GM12891 (cell line): Measurements from ENCODE around the gene HSBP1L1.

Experiments
- DNase-seq: peaks from one replicate; pipeline ENCODE4 v3.0.0; 2011; ENCODE audit warnings: low spot score; ENCODE audit not compliant: insufficient read length
- FAIRE-seq: peaks from 2 replicates; lab custom pipeline; 2011; peaks lifted over from hg19 to GRCh38; lab: Jason Lieb, UNC
- PAX5 ChIP-seq: IDR thresholded peaks from 2 replicates; pipeline ENCODE4 v1.6.1; 2011; ENCODE audit warnings: low read length, moderate library complexity, mild to moderate bottlenecking; ENCODE audit not compliant: insufficient read depth, severe bottlenecking
- POLR2A ChIP-seq: IDR thresholded peaks from 2 replicates; pipeline ENCODE4 v1.6.1; 2011; ENCODE audit warnings: low read depth, low read length, control low read depth
- POLR2AphosphoS5 ChIP-seq: IDR thresholded peaks from 2 replicates; pipeline ENCODE4 v1.6.1; 2011; ENCODE audit warnings: low read depth, low read length, control low read depth
- POU2F2 ChIP-seq: IDR thresholded peaks from 2 replicates; pipeline ENCODE4 v1.6.1; 2011; ENCODE audit warnings: low read depth, mild to moderate bottlenecking, control low read depth, low read length, moderate library complexity
- SPI1 ChIP-seq: IDR thresholded peaks from 2 replicates; pipeline ENCODE4 v1.6.1; 2011; ENCODE audit warnings: low read depth, low read length, control low read depth
- TAF1 ChIP-seq: IDR thresholded peaks from 2 replicates; pipeline ENCODE4 v1.6.1; 2011; ENCODE audit warnings: low read depth, low read length, control low read depth

HSBP1L1 gene

GRCh38 chr18:79921984-79922965 lies 42.2 kb upstream of the HSBP1L1 start:
- TF ChIP-seq POLR2A (no peak), TAF1 (no peak), POU2F2 (no peak), PAX5 (no peak)
- no peak for FAIRE-seq
- DNase-seq: no peak

GRCh38 chr18:79922971-79923411 lies 41.5 kb upstream of the HSBP1L1 start:
- DNase-seq (no peak), FAIRE-seq (no peak)
- TF ChIP-seq POU2F2 (no peak), POLR2AphosphoS5 (no peak), TAF1 (no peak), POLR2A (no peak), SPI1 (no peak), PAX5 (no peak)

- no peak for DNase-seq
- TF ChIP-seq POLR2A (no peak), PAX5 (no peak), SPI1 (no peak), POU2F2 (no peak), TAF1 (no peak), POLR2AphosphoS5 (no peak)
- FAIRE-seq: no peak
Observed at GRCh38 chr18:79923896-79924585, 40.4 kb upstream of the HSBP1L1 start.

DNA sequence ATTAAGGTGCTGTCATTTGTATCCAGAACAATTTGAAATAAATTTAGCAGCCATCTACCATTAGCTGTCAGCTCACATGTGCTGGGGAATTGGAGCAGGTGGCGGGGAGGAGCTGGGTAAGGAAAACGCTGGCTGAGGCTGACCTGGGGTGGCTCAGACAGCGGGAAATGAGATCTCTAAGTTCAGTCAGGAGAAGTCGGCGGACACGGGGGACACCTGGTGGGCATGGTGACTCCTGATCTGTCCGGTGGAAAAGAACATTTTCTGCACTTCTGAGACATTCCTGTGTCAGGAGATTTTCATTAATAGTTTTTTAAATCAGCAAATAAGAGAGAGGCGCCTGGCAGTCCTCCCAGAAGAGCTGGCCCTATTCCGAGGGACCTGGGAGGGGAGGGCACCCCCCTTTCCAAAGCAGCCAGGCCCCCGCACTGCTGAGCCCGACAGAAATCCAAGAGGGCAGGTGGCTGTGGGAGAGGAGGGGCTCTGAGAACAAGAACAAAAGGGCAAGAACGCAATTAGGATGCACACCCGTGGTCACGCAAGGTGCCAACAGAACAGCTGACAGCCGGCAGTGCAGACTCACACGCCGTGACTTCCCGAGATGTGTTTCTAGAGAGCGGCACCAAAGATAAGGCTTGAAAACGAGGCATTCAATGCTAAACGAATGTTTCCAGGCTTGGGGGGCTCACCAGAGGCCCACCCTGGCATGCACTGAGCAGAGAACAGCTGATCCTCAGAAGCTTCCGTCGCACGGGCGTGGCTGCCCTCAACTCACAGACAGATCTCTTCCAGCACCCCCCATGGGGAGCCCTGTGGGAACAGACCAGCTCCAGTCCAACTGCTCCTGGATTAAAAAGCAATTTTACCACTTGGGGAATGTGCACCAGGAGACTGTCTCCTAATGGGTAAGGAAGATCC lies 39.4 kb upstream of the HSBP1L1 start:
- TF ChIP-seq TAF1 (no peak), POLR2AphosphoS5 (no peak), POLR2A (no peak), PAX5 (no peak), SPI1 (no peak), POU2F2 (no peak)
- no peak for DNase-seq
- no peak for FAIRE-seq

DNA sequence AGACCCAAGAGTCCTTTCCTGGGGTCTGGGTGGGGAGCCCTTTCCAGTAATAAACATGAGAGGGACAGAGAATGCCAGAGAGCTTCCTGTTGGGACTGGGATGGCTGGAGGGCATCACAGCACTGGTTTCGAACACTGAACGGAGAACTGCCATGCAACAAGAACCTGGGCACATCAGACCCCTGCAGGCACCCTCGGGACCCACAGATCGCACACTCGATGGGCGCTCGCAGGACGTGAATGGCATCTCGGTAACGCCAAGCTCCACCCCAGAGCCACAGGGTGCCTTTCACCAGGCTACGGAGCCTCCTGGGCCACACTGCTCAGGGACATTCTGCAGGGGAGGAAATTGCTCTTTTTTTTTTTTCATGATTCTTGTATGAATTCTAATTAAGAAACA lies 38.1 kb upstream of the HSBP1L1 start:
- no peak for FAIRE-seq
- TF ChIP-seq POU2F2 (no peak), PAX5 (no peak), SPI1 (no peak)
- DNase-seq: no peak

- no peak for TF ChIP-seq POLR2A
- TF ChIP-seq SPI1: no peak
- no peak for TF ChIP-seq POU2F2
- TF ChIP-seq PAX5: no peak
- no peak for TF ChIP-seq POLR2AphosphoS5
- TF ChIP-seq TAF1: no peak
- FAIRE-seq (no peak), DNase-seq (no peak)
Observed at GRCh38 chr18:79926715-79927606, 37.5 kb upstream of the HSBP1L1 start.

GRCh38 chr18:79927607-79928562 lies 36.6 kb upstream of the HSBP1L1 start:
- DNase-seq: no peak
- FAIRE-seq: no peak
- TF ChIP-seq SPI1 (no peak), POLR2AphosphoS5 (no peak), POLR2A (no peak), POU2F2 (no peak)

DNA sequence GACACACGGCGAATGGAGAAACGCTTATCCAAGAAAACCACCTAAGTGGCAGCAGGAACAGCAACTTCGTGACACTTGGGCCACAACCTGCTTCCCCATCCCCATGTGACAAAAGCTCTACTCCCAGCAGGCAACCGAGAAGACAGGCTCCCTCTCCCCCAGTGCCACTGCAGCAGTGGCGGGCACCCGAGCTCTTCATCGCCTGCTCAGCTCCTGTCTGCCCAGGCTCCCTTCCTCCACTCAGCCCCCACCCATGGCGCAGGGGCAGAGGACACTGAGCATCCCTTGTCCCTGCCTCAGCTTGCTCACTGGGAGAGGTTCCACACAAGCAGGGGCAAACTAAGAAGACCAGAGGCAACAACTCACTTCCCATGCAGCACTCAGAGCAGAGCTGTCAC lies 35.9 kb upstream of the HSBP1L1 start:
- no peak for FAIRE-seq
- DNase-seq: no peak
- TF ChIP-seq POLR2A: no peak
